CD4-positive, alpha-beta memory T cell (primary cell): ENCODE measurements around the gene EML1. TPM values are rescaled to one million over a fixed set of nuclear protein-coding genes. Genes with fewer than 3 reads are reported as not detected.

Source experiments
- CTCF ChIA-PET: fragments of 350-600 bp; sonication (Branson Sonifier 250); formaldehyde crosslinking; loops from one replicate; lab custom pipeline; 2021; ENCODE audit warnings: inconsistent platforms; ENCODE audit not compliant: partially characterized antibody; lab: Charles Lee
- POLR2A ChIA-PET: fragments of 350-600 bp; sonication (Branson Sonifier 250); formaldehyde crosslinking; loops from one replicate; lab custom pipeline; 2021; ENCODE audit not compliant: partially characterized antibody; lab: Charles Lee
- DNase-seq, 5 donors: peaks; one replicate each; pipeline versions ENCODE4 v3.0.0 to v3.0.0-alpha.2; 2020 to 2022; ENCODE audit warnings: mixed read lengths in 1 of 5
- H3K27ac ChIP-seq: one replicate; pipeline ENCODE4 v1.7.0; 2013; ENCODE audit warnings: low read depth, low read length
- H3K27me3 ChIP-seq: 2 replicates; pipeline ENCODE4 v1.7.0; 2013; ENCODE audit warnings: mild to moderate bottlenecking, low read length, moderate library complexity; ENCODE audit not compliant: insufficient read depth
- H3K36me3 ChIP-seq: 2 replicates; pipeline ENCODE4 v1.7.0; 2013; ENCODE audit warnings: mild to moderate bottlenecking, low read length, moderate library complexity; ENCODE audit not compliant: insufficient read depth
- H3K4me1 ChIP-seq: 2 replicates; pipeline ENCODE4 v1.7.0; 2013; ENCODE audit warnings: mild to moderate bottlenecking, low read length, moderate library complexity; ENCODE audit not compliant: insufficient read depth
- H3K4me3 ChIP-seq, 2 donors: one replicate each; pipeline ENCODE4 v1.7.0; 2013; ENCODE audit warnings: low read length in 2 of 2, mild to moderate bottlenecking in 1 of 2
- H3K9me3 ChIP-seq, 2 donors: one replicate each; pipeline ENCODE4 v1.7.0; 2013; ENCODE audit warnings: low read length in 2 of 2, control low read depth in 1 of 2; ENCODE audit not compliant: control insufficient read depth in 1 of 2
- H3K27ac Mint-ChIP-seq, 7 donors: one replicate each; pipeline ENCODE4 v1.8.0; 2020 to 2021; ENCODE audit warnings: mixed read lengths in 7 of 7, mild to moderate bottlenecking in 6 of 7, inconsistent platforms in 3 of 7, moderate library complexity in 3 of 7
- H3K27me3 Mint-ChIP-seq, 2 donors: one replicate each; pipeline ENCODE4 v1.8.0; 2020 to 2021; ENCODE audit warnings: mixed read lengths in 2 of 2
- H3K36me3 Mint-ChIP-seq, 2 donors: one replicate each; pipeline ENCODE4 v1.8.0; 2020 to 2021; ENCODE audit warnings: mixed read lengths in 2 of 2, inconsistent platforms in 1 of 2, mild to moderate bottlenecking in 1 of 2
- H3K4me1 Mint-ChIP-seq, 4 donors: one replicate each; pipeline ENCODE4 v1.8.0; 2020 to 2021; ENCODE audit warnings: mixed read lengths in 4 of 4, mild to moderate bottlenecking in 1 of 4
- H3K4me3 Mint-ChIP-seq, 8 donors: one replicate each; pipeline ENCODE4 v1.8.0; 2020 to 2021; ENCODE audit warnings: mixed read lengths in 8 of 8, mild to moderate bottlenecking in 7 of 8, moderate library complexity in 6 of 8, inconsistent platforms in 3 of 8
- H3K9me3 Mint-ChIP-seq, 8 donors: one replicate each; pipeline ENCODE4 v1.8.0; 2020 to 2021; ENCODE audit warnings: mixed read lengths in 8 of 8, mild to moderate bottlenecking in 5 of 8, inconsistent platforms in 3 of 8, moderate library complexity in 1 of 8
- intact Hi-C: fragments of 100-400 bp; cut with micrococcal nuclease; formaldehyde crosslinking; loops from one replicate; pipeline ENCODE4 v1.15.1; 2023
- polyA plus RNA-seq, 2 donors: library from polyadenylated mRNA; unstranded; fragments of 300-500 nt; fragmentation: Illumina TruSeq; gene quantifications; one replicate each; pipeline ENCODE4 v1.2.3, GENCODE V29; 2021
- total RNA-seq, 2 experiments: library from RNA; stranded (reverse); gene quantifications; one replicate each; pipeline ENCODE4 v1.2.3, GENCODE V29; 2021

Gene EML1
- total and polyA plus RNA-seq, 4 experiments from 2014 or later, result 0.22 to 0.23 TPM; not detected in 2

DNA sequence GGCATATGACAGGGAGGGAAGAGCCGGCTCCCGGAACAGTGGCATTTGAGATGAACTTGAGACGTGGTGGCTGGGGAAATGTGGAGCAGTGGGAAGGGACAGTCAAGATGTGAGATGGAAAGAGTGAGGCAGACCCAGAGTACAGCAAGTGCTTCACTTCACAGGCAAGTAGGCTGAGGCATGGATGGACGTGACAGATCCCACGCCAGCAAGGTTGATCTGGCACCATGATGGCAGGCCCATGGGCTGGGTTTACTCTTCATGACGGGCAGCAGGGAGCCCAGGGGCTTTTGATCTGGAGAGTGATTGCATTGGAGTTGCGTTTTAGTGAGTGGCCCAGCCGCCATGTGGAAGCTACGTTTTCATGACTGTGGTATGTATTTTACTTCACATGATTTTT lies 17.9 kb upstream of the EML1 start:
- H3K9me3 ChIP-seq, result no peaks in the 10 kb centered on the region
- H3K9me3 Mint-ChIP-seq, result peaks cover 1 to 17% (median 7%) of the 10 kb centered on the region in 8 donors
- peaks cover 7% of the 10 kb centered on the region for H3K27me3 ChIP-seq
- H3K4me1 ChIP-seq, result no peaks in the 10 kb centered on the region
- no peaks in the 10 kb centered on the region for H3K36me3 ChIP-seq
- no peaks in the 10 kb centered on the region for H3K36me3 Mint-ChIP-seq
- intact Hi-C loops, result no loop called here
- no peak for DNase-seq
- ChIA-PET POLR2A (no interaction called here), CTCF (no interaction called here)
- H3K4me3 Mint-ChIP-seq, result no peak overlapping the region
- no peak overlapping the region for H3K27ac Mint-ChIP-seq
- no peaks in the 10 kb centered on the region for H3K4me1 Mint-ChIP-seq
- no peak overlapping the region for H3K4me3 ChIP-seq
- no peak overlapping the region for H3K27ac ChIP-seq
- H3K27me3 Mint-ChIP-seq, result peaks cover 15 to 30% of the 10 kb centered on the region in 2 donors

DNA sequence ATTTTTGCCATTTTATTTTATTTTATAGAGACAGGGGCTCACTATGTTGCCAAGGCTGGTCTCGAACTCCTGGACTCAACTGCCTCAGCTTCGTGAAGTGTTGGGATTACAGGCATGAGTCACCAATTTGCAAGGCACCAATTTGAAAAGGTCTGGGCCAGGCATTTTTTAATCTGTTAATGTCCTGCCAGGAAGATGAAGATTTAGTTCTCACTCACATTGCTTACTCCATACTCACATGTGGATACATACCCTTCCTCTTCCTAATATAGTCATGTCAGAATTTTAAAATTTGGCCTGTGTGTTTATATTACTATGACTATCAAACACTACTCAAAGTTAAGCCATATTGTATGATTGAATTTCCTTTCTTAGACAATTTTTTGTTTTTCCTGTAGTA lies 15.3 kb upstream of the EML1 start:
- Mint-ChIP-seq H3K4me1 (no peaks in the 10 kb centered on the region), H3K27me3 (peaks cover 16 to 37% of the 10 kb centered on the region in 2 donors)
- no peaks in the 10 kb centered on the region for H3K4me1 ChIP-seq

DNA sequence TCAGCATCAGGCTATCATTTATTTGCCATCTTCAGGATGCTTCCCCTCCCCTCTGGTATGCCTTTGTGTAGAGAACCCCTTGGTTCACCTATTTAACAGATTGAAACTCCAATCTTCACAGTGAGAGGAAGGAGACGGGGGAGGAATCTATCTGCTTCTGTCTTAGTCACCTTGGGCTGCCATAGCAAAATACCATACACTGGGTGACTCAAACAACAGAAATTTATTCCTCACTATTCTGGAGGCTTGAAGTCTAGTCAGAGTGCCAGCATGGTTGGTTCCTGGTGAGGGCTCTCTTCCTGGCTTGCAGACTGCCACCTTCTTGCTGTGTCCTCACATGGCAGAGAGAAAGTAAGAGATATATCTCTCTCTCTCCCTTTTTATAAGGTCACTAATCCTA lies 13.5 kb upstream of the EML1 start:
- Histone ChIP-seq H3K36me3 (no peaks in the 10 kb centered on the region), H3K9me3 (no peaks in the 10 kb centered on the region), H3K4me1 (no peaks in the 10 kb centered on the region), H3K4me3 (no peak overlapping the region), H3K27me3 (peaks cover 4% of the 10 kb centered on the region), H3K27ac (no peak overlapping the region)
- CTCF ChIA-PET, result no interaction called here
- H3K27ac Mint-ChIP-seq, result no peak overlapping the region
- peaks cover 3 to 28% (median 9%) of the 10 kb centered on the region in 8 donors for H3K9me3 Mint-ChIP-seq
- H3K4me1 Mint-ChIP-seq, result no peaks in the 10 kb centered on the region
- H3K36me3 Mint-ChIP-seq, result no peaks in the 10 kb centered on the region
- DNase-seq, result no peak
- POLR2A ChIA-PET, result no interaction called here
- no peak overlapping the region for H3K4me3 Mint-ChIP-seq
- H3K27me3 Mint-ChIP-seq, result peaks cover 15 to 31% of the 10 kb centered on the region in 2 donors
- intact Hi-C loops, result no loop called here

More for the DNA sequence above, 15.3 kb upstream of the EML1 start:
- Histone ChIP-seq H3K9me3 (no peaks in the 10 kb centered on the region), H3K36me3 (no peaks in the 10 kb centered on the region), H3K27me3 (peaks cover 7% of the 10 kb centered on the region), H3K4me3 (no peak overlapping the region), H3K27ac (no peak overlapping the region)
- Mint-ChIP-seq H3K4me3 (no peak overlapping the region), H3K27ac (no peak overlapping the region), H3K36me3 (no peaks in the 10 kb centered on the region), H3K9me3 (peaks cover 3 to 25% (median 9%) of the 10 kb centered on the region in 8 donors)
- intact Hi-C loops, result no loop called here
- no peak for DNase-seq
- POLR2A ChIA-PET, result no interaction called here
- CTCF ChIA-PET, result no interaction called here

DNA sequence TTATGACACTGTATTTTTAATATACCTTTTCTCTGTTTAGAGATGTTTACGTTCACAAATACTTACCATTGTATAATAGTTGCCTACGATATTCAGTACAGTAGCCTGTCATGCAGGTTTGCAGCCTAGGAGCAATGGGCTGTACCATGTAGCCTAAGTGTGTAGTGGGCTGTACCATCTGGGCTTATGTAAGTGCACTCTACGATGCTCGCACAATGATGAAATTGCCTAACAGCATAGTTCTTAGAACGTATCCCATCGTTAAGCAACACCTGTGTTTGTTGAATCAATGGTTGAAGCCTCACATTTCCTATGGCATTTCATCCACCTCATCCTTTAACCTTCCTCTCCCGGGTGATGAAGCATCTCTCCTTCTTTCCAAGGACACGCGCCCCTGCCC lies 12.5 kb upstream of the EML1 start:
- Histone ChIP-seq H3K4me1 (no peaks in the 10 kb centered on the region), H3K27me3 (peaks cover 4% of the 10 kb centered on the region), H3K36me3 (no peaks in the 10 kb centered on the region), H3K4me3 (no peak overlapping the region), H3K27ac (no peak overlapping the region), H3K9me3 (no peaks in the 10 kb centered on the region)
- ChIA-PET POLR2A (no interaction called here), CTCF (no interaction called here)
- no peaks in the 10 kb centered on the region for H3K36me3 Mint-ChIP-seq
- peaks cover 15 to 24% of the 10 kb centered on the region in 2 donors for H3K27me3 Mint-ChIP-seq
- no peak overlapping the region for H3K27ac Mint-ChIP-seq
- peaks cover 3 to 28% (median 9%) of the 10 kb centered on the region in 8 donors for H3K9me3 Mint-ChIP-seq
- no peak overlapping the region for H3K4me3 Mint-ChIP-seq
- no peaks in the 10 kb centered on the region for H3K4me1 Mint-ChIP-seq
- DNase-seq, result no peak
- intact Hi-C loops, result no loop called here

GRCh38 chr14:99781091-99781490 lies 12.1 kb upstream of the EML1 start:
- Mint-ChIP-seq H3K27ac (no peak overlapping the region), H3K4me3 (no peak overlapping the region), H3K4me1 (no peaks in the 10 kb centered on the region), H3K36me3 (no peaks in the 10 kb centered on the region), H3K9me3 (peaks cover 3 to 28% (median 9%) of the 10 kb centered on the region in 8 donors), H3K27me3 (peaks cover 15 to 24% of the 10 kb centered on the region in 2 donors)
- ChIA-PET POLR2A (no interaction called here), CTCF (no interaction called here)
- H3K4me3 ChIP-seq, result no peak overlapping the region
- H3K4me1 ChIP-seq, result no peaks in the 10 kb centered on the region
- H3K27me3 ChIP-seq, result peaks cover 4% of the 10 kb centered on the region
- H3K36me3 ChIP-seq, result no peaks in the 10 kb centered on the region
- intact Hi-C loops, result no loop called here
- no peaks in the 10 kb centered on the region for H3K9me3 ChIP-seq
- H3K27ac ChIP-seq, result no peak overlapping the region
- DNase-seq, result no peak

DNA sequence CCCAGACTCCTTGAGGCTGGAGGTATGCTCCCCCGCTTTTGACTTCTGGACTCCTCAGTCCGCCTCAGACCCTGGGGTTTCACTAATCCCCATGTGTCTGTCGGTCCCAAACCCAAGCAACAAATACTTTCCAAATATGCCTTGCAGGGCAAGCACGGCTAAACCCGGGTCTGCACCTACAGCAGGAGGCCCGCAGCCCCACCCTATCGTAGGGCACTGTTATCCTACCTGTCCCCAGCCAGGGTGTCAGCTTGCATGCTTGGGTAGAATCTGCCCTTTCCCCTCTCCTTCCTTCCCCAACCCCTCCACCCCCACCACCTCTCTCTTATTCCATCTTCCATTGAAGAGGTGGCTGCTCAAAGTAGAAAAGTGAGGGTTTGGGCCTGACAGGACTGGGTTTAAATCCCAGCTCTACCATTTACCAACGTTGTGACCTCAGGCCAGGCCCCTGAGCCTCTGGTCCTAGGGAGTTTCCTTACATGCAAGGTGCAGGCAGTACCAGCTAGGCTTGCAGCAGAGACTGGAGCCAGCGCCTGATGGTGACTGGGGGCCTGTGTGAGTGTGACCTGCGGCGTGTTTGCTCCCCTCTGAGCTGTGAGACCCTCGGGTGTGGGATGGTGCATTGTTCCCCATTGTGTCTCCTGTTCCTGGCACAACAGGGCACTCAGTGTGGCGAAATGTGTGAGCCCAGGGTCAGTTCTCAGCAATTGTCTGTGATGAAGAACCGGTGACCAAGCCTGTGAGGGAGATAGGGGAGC lies 11.2 kb upstream of the EML1 start:
- no peak overlapping the region for H3K27ac ChIP-seq
- ChIA-PET CTCF (no interaction called here), POLR2A (no interaction called here)
- no peaks in the 10 kb centered on the region for H3K9me3 ChIP-seq
- intact Hi-C loops, result no loop called here
- Mint-ChIP-seq H3K27me3 (peaks cover 15 to 24% of the 10 kb centered on the region in 2 donors), H3K36me3 (no peaks in the 10 kb centered on the region), H3K4me3 (no peak overlapping the region), H3K9me3 (peaks cover 3 to 28% (median 9%) of the 10 kb centered on the region in 8 donors), H3K4me1 (no peaks in the 10 kb centered on the region), H3K27ac (no peak overlapping the region)
- DNase-seq, result no peak
- no peaks in the 10 kb centered on the region for H3K36me3 ChIP-seq
- H3K4me3 ChIP-seq, result no peak overlapping the region
- H3K4me1 ChIP-seq, result no peaks in the 10 kb centered on the region
- H3K27me3 ChIP-seq, result no peaks in the 10 kb centered on the region

DNA sequence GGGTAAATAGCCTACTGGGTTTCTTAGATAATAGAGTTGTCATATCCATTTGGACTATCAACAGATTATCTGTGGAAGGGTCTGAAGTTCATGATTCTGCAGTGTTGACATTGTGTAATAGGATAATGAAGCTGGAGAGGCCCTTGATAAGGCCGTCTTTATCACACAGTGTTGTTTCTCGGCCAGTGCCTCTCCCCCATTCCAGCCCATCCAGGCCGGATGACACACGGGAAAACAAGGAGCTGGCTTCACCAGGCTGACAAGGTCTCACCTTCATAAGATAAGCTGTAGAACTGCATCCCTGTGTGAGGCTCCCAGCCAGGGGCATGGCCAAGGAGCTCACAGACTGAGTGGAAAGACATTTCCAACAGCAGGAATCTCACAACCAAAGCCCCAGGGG lies 8.7 kb upstream of the EML1 start:
- H3K4me1 ChIP-seq, result no peaks in the 10 kb centered on the region
- CTCF ChIA-PET, result no interaction called here
- no peaks in the 10 kb centered on the region for H3K9me3 ChIP-seq
- DNase-seq, result no peak
- peaks cover 0 to 15% (median 4%) of the 10 kb centered on the region in 8 donors for H3K9me3 Mint-ChIP-seq
- H3K27ac Mint-ChIP-seq, result no peak overlapping the region
- no peaks in the 10 kb centered on the region for H3K36me3 Mint-ChIP-seq
- no peak overlapping the region for H3K4me3 ChIP-seq
- peaks cover 5 to 17% of the 10 kb centered on the region in 2 donors for H3K27me3 Mint-ChIP-seq
- no peaks in the 10 kb centered on the region for H3K27me3 ChIP-seq
- no peaks in the 10 kb centered on the region for H3K36me3 ChIP-seq
- intact Hi-C loops, result no loop called here
- POLR2A ChIA-PET, result no interaction called here
- H3K4me1 Mint-ChIP-seq, result peaks cover 0 to under 1% (median 0%) of the 10 kb centered on the region in 4 donors
- H3K27ac ChIP-seq, result no peak overlapping the region
- no peak overlapping the region for H3K4me3 Mint-ChIP-seq
